ENCODE data around the gene MPO. TPM values are rescaled to one million over a fixed set of nuclear protein-coding genes. Genes with fewer than 3 reads are reported as not detected.
A peak's percentile ranks its signal among the peaks of the same experiment; 100 is the strongest.

The MPO gene
- total and polyA plus RNA-seq, 2 experiments from 2014 or later: 0.13 TPM; not detected in 1

GRCh38 chr17:58324056-58324408 lies 43.3 kb upstream of the MPO start:
- 19% methylated on average over 11 of the region's 13 CpGs for WGBS (ENCODE audit: low lambda C conversion rate, missing lambda C conversion rate)
- Histone ChIP-seq H3K4me3 (peak overlapping the region; percentile 62), H3K27ac (peak overlapping the region; percentile 55), H3K79me2 (no peaks in the 10 kb centered on the region), H3K9me3 (ENCODE audit: low read depth) (no peaks in the 10 kb centered on the region), H3K4me1 (ENCODE audit: insufficient read depth) (peaks cover 10% of the 10 kb centered on the region), H3K27me3 (no peaks in the 10 kb centered on the region), H3K36me3 (replicated peaks; ENCODE audit: insufficient read depth, low read depth) (no peaks in the 10 kb centered on the region), H4K20me1 (ENCODE audit: insufficient read depth, poor library complexity, severe bottlenecking) (no peaks in the 10 kb centered on the region), H2AFZ (peak overlapping the region; percentile 92), H3K9me2 (replicated peaks; ENCODE audit: insufficient read depth) (no peaks in the 10 kb centered on the region), H3K4me2 (peak overlapping the region; percentile 98)
- TF ChIP-seq EZH2 (IDR thresholded peaks at IDR 0.05; ENCODE audit: borderline replicate concordance) (no peak), EZH2phosphoT487 (IDR thresholded peaks at IDR 0.05; ENCODE audit: low read depth, severe bottlenecking, unreplicated experiment) (no peak), CTCF (IDR thresholded peaks at IDR 0.05; ENCODE audit: poor library complexity) (no peak)
- DNase-seq (ENCODE audit: low spot score): no peak

DNA sequence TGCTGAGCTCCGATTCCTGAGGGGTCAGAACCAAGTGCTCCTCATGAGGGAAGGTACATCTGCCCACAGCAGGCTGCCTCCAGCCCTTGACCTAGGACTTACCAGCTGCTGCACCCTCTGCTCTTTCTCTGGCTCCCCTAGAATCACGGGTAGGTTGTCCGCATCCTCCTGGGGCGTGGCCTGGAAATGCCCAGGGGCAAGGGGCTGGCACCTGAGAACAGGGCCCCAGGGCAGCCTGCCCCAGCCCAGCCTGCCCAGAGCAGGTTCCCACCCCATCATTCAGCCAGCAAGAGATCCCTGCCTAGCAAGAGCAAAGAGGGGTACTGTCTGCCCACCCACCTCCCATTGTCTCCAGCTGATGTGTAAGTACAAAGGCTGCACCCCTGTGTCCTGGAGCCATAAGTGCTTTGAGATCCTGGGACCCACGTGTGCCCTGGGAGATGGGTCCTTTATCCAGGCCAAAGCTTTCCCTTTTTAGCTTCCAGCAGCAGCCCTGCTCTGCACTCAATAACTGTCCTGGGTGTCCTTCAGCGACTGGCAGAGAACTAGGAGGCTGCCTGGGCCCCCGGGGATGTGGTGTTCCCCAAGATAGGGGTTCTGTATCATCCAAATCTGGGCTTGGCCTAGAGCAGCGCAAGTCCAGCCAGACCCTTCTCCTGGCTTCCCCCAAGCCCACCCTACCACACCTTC lies 42.8 kb upstream of the MPO start:
- peak overlapping the region; percentile 62 for H3K4me3 ChIP-seq
- H3K27ac ChIP-seq: peak overlapping the region; percentile 55
- peaks cover 10% of the 10 kb centered on the region for H3K4me1 ChIP-seq (ENCODE audit: insufficient read depth)
- H2AFZ ChIP-seq: peak overlapping the region; percentile 92
- H3K79me2 ChIP-seq: no peaks in the 10 kb centered on the region
- no peak for DNase-seq (ENCODE audit: low spot score)
- no peaks in the 10 kb centered on the region for H3K9me3 ChIP-seq (ENCODE audit: low read depth)
- TF ChIP-seq EZH2 (IDR thresholded peaks at IDR 0.05; ENCODE audit: borderline replicate concordance) (no peak), EZH2phosphoT487 (IDR thresholded peaks at IDR 0.05; ENCODE audit: low read depth, severe bottlenecking, unreplicated experiment) (no peak), CTCF (IDR thresholded peaks at IDR 0.05; ENCODE audit: poor library complexity) (no peak)
- H4K20me1 ChIP-seq (ENCODE audit: insufficient read depth, poor library complexity, severe bottlenecking): no peaks in the 10 kb centered on the region
- no peaks in the 10 kb centered on the region for H3K36me3 ChIP-seq (replicated peaks; ENCODE audit: insufficient read depth, low read depth)
- 86% methylated on average over 8 of the region's 8 CpGs for WGBS (ENCODE audit: low lambda C conversion rate, missing lambda C conversion rate)
- no peaks in the 10 kb centered on the region for H3K9me2 ChIP-seq (replicated peaks; ENCODE audit: insufficient read depth)
- peak overlapping the region; percentile 98 for H3K4me2 ChIP-seq
- no peaks in the 10 kb centered on the region for H3K27me3 ChIP-seq

DNA sequence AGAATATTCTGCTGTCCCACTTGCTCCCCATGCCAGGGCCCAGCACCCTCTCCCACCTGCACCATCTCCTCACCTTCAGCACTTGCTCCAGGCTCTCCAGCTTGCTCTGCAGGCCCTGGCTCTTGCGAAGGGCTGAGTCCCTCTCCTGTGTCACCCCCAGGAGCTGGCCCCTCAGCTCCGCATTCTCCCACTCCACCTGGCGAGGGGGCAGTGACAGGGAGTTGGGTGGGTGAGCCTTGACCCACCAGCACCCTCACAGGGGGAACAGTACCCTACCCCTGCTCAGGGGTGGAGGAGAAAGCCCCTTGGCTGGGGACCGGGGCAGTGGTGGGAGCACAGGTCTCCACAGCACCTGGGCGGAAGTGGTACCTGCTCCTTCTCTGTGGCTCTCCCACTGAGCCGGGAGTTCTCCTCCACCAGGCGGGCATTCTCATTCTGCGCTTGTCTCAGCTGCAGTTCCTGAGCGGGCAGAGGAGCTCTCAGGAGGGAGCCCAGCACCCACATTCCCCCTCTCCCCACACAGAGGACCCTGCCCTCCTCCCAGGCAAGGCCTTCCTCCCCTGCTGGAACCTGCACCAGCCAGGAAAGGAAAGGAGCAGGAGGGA lies 41.9 kb upstream of the MPO start:
- Histone ChIP-seq H3K4me1 (ENCODE audit: insufficient read depth) (peaks cover 10% of the 10 kb centered on the region), H3K79me2 (no peaks in the 10 kb centered on the region), H3K27ac (no peak overlapping the region), H3K9me3 (ENCODE audit: low read depth) (no peaks in the 10 kb centered on the region), H3K4me2 (no peak overlapping the region), H4K20me1 (ENCODE audit: insufficient read depth, poor library complexity, severe bottlenecking) (no peaks in the 10 kb centered on the region), H2AFZ (no peak overlapping the region), H3K27me3 (no peaks in the 10 kb centered on the region), H3K36me3 (replicated peaks; ENCODE audit: insufficient read depth, low read depth) (no peaks in the 10 kb centered on the region), H3K9me2 (replicated peaks; ENCODE audit: insufficient read depth) (no peaks in the 10 kb centered on the region), H3K4me3 (no peak overlapping the region)
- no peak for TF ChIP-seq EZH2 (IDR thresholded peaks at IDR 0.05; ENCODE audit: borderline replicate concordance)
- WGBS (ENCODE audit: low lambda C conversion rate, missing lambda C conversion rate): 99% methylated on average over 6 of the region's 9 CpGs
- no peak for DNase-seq (ENCODE audit: low spot score)

Data from hepatocyte (in vitro differentiated cells).